Measurements from ENCODE around the gene MRPL42. TPM values are rescaled to one million over a fixed set of nuclear protein-coding genes. Genes with fewer than 3 reads are reported as not detected.

The MRPL42 gene
- polyA plus RNA-seq, 1 of the 3 experiments (the other 2 are of a cell fraction): 39.5 TPM

GRCh38 chr12:93419388-93420034, 47.8 kb upstream of the MRPL42 start:
- peaks cover 7 to 24% of the 10 kb centered on the region in 2 experiments; a peak in 3 of 4 replicates for H3K4me1 ChIP-seq (ENCODE audit: control insufficient read depth in 1 of 2, insufficient read depth in 2 of 2, low read depth in 1 of 2, low read length in 1 of 2)
- no peak overlapping the region for H3K4me2 ChIP-seq
- 0% methylated on average over 1 of the region's 1 CpG for WGBS (ENCODE audit: low lambda C conversion rate)

GRCh38 chr12:93422050-93422449, 45.3 kb upstream of the MRPL42 start:
- CTCF ChIA-PET: interaction anchor here (1.1 to 3.1 kb wide), 3 partner anchors 12 to 680 kb away, joined by 3 to 31 read pairs (median 3); no protein-coding TSS in a partner anchor
- Histone ChIP-seq H3K4me2 (no peak overlapping the region), H3K9ac (no peak overlapping the region), H3K4me1 (ENCODE audit: control insufficient read depth in 1 of 2, insufficient read depth in 2 of 2, low read depth in 1 of 2, low read length in 1 of 2) (peaks cover 20 to 25% of the 10 kb centered on the region in 2 experiments; a peak in 3 of 4 replicates), H3K9me3 (no peaks in the 10 kb centered on the region), H3K4me3 (ENCODE audit: low read depth in 2 of 2, low read length in 1 of 2) (no peak overlapping the region), H3K36me3 (replicated peaks in 1 of 2; ENCODE audit: control insufficient read depth in 1 of 2, insufficient read depth in 2 of 2, low read length in 1 of 2) (peaks cover 0 to 4% of the 10 kb centered on the region in 2 experiments), H3K27ac (ENCODE audit: low read depth in 2 of 2, low read length in 1 of 2) (no peak overlapping the region), H3K9me2 (no peaks in the 10 kb centered on the region), H3F3A (replicated peaks; ENCODE audit: insufficient read depth) (peaks cover 7% of the 10 kb centered on the region), H3K27me3 (ENCODE audit: insufficient read depth) (no peaks in the 10 kb centered on the region), H4K20me1 (ENCODE audit: insufficient read depth) (peaks cover 95% of the 10 kb centered on the region), H3K79me2 (ENCODE audit: insufficient read depth) (peaks cover 100% of the 10 kb centered on the region), H2AFZ (ENCODE audit: low read depth) (no peak overlapping the region)
- POLR2A ChIA-PET: interaction anchor here (1.2 to 1.3 kb wide), 2 partner anchors 16 to 19 kb away, joined by 3 read pairs; partner anchors contain the start of gene UBE2N
- no peak for DNase-seq
- 90% methylated on average over 2 of the region's 2 CpGs for WGBS (ENCODE audit: low lambda C conversion rate)
- TF ChIP-seq RFX5 (IDR thresholded peaks at IDR 0.05; ENCODE audit: low read length): no peak
- TF ChIP-seq FOXJ3 (CRISPR knock-in tag; IDR thresholded peaks at IDR 0.05): no peak
- TF ChIP-seq, protein P1, sequence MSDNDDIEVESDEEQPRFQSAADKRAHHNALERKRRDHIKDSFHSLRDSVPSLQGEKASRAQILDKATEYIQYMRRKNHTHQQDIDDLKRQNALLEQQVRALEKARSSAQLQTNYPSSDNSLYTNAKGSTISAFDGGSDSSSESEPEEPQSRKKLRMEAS (IDR thresholded peaks at IDR 0.05; ENCODE audit: low read depth): no peak
- TF ChIP-seq MXI1 (IDR thresholded peaks at IDR 0.05; ENCODE audit: low read depth, low read length): no peak
- TF ChIP-seq CHD2 (IDR thresholded peaks at IDR 0.05; ENCODE audit: low read length, partially characterized antibody): no peak
- no peak for TF ChIP-seq MEF2A (IDR thresholded peaks at IDR 0.05; ENCODE audit: borderline replicate concordance, low read depth)
- TF ChIP-seq, protein P2, sequence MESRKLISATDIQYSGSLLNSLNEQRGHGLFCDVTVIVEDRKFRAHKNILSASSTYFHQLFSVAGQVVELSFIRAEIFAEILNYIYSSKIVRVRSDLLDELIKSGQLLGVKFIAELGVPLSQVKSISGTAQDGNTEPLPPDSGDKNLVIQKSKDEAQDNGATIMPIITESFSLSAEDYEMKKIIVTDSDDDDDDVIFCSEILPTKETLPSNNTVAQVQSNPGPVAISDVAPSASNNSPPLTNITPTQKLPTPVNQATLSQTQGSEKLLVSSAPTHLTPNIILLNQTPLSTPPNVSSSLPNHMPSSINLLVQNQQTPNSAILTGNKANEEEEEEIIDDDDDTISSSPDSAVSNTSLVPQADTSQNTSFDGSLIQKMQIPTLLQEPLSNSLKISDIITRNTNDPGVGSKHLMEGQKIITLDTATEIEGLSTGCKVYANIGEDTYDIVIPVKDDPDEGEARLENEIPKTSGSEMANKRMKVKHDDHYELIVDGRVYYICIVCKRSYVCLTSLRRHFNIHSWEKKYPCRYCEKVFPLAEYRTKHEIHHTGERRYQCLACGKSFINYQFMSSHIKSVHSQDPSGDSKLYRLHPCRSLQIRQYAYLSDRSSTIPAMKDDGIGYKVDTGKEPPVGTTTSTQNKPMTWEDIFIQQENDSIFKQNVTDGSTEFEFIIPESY (IDR thresholded peaks at IDR 0.05; ENCODE audit: borderline replicate concordance, low read depth): no peak
- TF ChIP-seq NRF1 (IDR thresholded peaks at IDR 0.05; ENCODE audit: low read depth, low read length): no peak
- TF ChIP-seq EZH2phosphoT487 (IDR thresholded peaks at IDR 0.05; ENCODE audit: borderline replicate concordance, low read depth): no peak
- TF ChIP-seq, protein P3, sequence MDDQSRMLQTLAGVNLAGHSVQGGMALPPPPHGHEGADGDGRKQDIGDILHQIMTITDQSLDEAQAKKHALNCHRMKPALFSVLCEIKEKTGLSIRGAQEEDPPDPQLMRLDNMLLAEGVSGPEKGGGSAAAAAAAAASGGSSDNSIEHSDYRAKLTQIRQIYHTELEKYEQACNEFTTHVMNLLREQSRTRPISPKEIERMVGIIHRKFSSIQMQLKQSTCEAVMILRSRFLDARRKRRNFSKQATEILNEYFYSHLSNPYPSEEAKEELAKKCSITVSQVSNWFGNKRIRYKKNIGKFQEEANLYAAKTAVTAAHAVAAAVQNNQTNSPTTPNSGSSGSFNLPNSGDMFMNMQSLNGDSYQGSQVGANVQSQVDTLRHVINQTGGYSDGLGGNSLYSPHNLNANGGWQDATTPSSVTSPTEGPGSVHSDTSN (IDR thresholded peaks at IDR 0.05): no peak
- TF ChIP-seq RCOR1 (IDR thresholded peaks at IDR 0.05; ENCODE audit: low read length): no peak

More at GRCh38 chr12:93419388-93420034, 47.8 kb upstream of the MRPL42 start:
- CTCF ChIA-PET: interaction anchor here (0.6 to 3.1 kb wide), 37 partner anchors 9 to 742 kb away, joined by 3 to 31 read pairs (median 4); partner anchors contain the start of gene UBE2N
- Histone ChIP-seq H3F3A (replicated peaks; ENCODE audit: insufficient read depth) (peaks cover 30% of the 10 kb centered on the region), H3K79me2 (ENCODE audit: insufficient read depth) (peaks cover 100% of the 10 kb centered on the region), H3K9me3 (no peaks in the 10 kb centered on the region), H2AFZ (ENCODE audit: low read depth) (no peak overlapping the region), H3K27ac (ENCODE audit: low read depth in 2 of 2, low read length in 1 of 2) (peak overlapping the region in 1 of 2 experiments; percentile 47; a peak in 2 of 4 replicates), H3K9ac (no peak overlapping the region), H4K20me1 (ENCODE audit: insufficient read depth) (peaks cover 83% of the 10 kb centered on the region), H3K4me3 (ENCODE audit: low read depth in 2 of 2, low read length in 1 of 2) (no peak overlapping the region), H3K9me2 (no peaks in the 10 kb centered on the region), H3K36me3 (replicated peaks in 1 of 2; ENCODE audit: control insufficient read depth in 1 of 2, insufficient read depth in 2 of 2, low read length in 1 of 2) (peaks cover 0 to 4% of the 10 kb centered on the region in 2 experiments), H3K27me3 (ENCODE audit: insufficient read depth) (no peaks in the 10 kb centered on the region)
- DNase-seq: peak; percentile 41
- TF ChIP-seq SMC3 (IDR thresholded peaks at IDR 0.05; ENCODE audit: low read depth, low read length) (peak; percentile 38; the same call in 1 of the 2 replicates), RAD21 (IDR thresholded peaks at IDR 0.05; ENCODE audit: low read length) (peak; percentile 58), CTCF (IDR thresholded peaks at IDR 0.05) (peak; percentile 77), FOXM1 (IDR thresholded peaks at IDR 0.05; ENCODE audit: low read depth) (no peak)
- POLR2A ChIA-PET: interaction anchor here (0.6 to 2.2 kb wide), 2 partner anchors 12 to 16 kb away, joined by 4 to 10 read pairs; no protein-coding TSS in a partner anchor

Data from SK-N-SH (cell line).